ENCODE data around the gene BRI3BP. TPM values are rescaled to one million over a fixed set of nuclear protein-coding genes. Genes with fewer than 3 reads are reported as not detected.

Gene BRI3BP
- polyA plus RNA-seq, 2 donors, result 3.2 to 5.3 TPM

- Histone ChIP-seq H3K4me1 (ENCODE audit: control insufficient read depth in 2 of 2, insufficient read depth in 2 of 2, low read length in 1 of 2) (no peaks in the 10 kb centered on the region), H3K9me3 (ENCODE audit: control insufficient read depth in 2 of 2, insufficient read depth in 1 of 2, low read depth in 1 of 2, low read length in 1 of 2) (no peaks in the 10 kb centered on the region), H3K36me3 (ENCODE audit: control insufficient read depth in 2 of 2, insufficient read depth in 2 of 2, low read length in 1 of 2) (peaks cover 0 to 35% of the 10 kb centered on the region in 2 donors), H3K4me3 (ENCODE audit: low read depth in 1 of 2, low read length in 2 of 2) (no peak overlapping the region), H3K27me3 (ENCODE audit: control insufficient read depth in 1 of 2, insufficient read depth in 2 of 2, low read length in 2 of 2) (no peaks in the 10 kb centered on the region), H3K27ac (ENCODE audit: low read depth in 2 of 2, low read length in 1 of 2) (no peak overlapping the region)
- WGBS, 2 donors, result 85 to 95% methylated on average over 5 of the region's 5 CpGs
Measured at GRCh38 chr12:125014526-125014925, 21.1 kb downstream of the BRI3BP start.

GRCh38 chr12:125015680-125016310, 22.4 kb downstream of the BRI3BP start:
- Histone ChIP-seq H3K4me3 (ENCODE audit: low read depth in 1 of 2, low read length in 2 of 2) (no peak overlapping the region), H3K4me1 (ENCODE audit: control insufficient read depth in 2 of 2, insufficient read depth in 2 of 2, low read length in 1 of 2) (no peaks in the 10 kb centered on the region), H3K27me3 (ENCODE audit: control insufficient read depth in 1 of 2, insufficient read depth in 2 of 2, low read length in 2 of 2) (no peaks in the 10 kb centered on the region), H3K36me3 (ENCODE audit: control insufficient read depth in 2 of 2, insufficient read depth in 2 of 2, low read length in 1 of 2) (peaks cover 0 to 35% of the 10 kb centered on the region in 2 donors), H3K9me3 (ENCODE audit: control insufficient read depth in 2 of 2, insufficient read depth in 1 of 2, low read depth in 1 of 2, low read length in 1 of 2) (no peaks in the 10 kb centered on the region), H3K27ac (ENCODE audit: low read depth in 2 of 2, low read length in 1 of 2) (no peak overlapping the region)
- 91 to 94% methylated on average over 24 of the region's 24 CpGs for WGBS, 2 donors

GRCh38 chr12:125017801-125018200, 24.4 kb downstream of the BRI3BP start:
- Histone ChIP-seq H3K36me3 (ENCODE audit: control insufficient read depth in 2 of 2, insufficient read depth in 2 of 2, low read length in 1 of 2) (peaks cover 0 to 35% of the 10 kb centered on the region in 2 donors), H3K27ac (ENCODE audit: low read depth in 2 of 2, low read length in 1 of 2) (no peak overlapping the region), H3K27me3 (ENCODE audit: control insufficient read depth in 1 of 2, insufficient read depth in 2 of 2, low read length in 2 of 2) (no peaks in the 10 kb centered on the region), H3K9me3 (ENCODE audit: control insufficient read depth in 2 of 2, insufficient read depth in 1 of 2, low read depth in 1 of 2, low read length in 1 of 2) (no peaks in the 10 kb centered on the region), H3K4me1 (ENCODE audit: control insufficient read depth in 2 of 2, insufficient read depth in 2 of 2, low read length in 1 of 2) (no peaks in the 10 kb centered on the region), H3K4me3 (ENCODE audit: low read depth in 1 of 2, low read length in 2 of 2) (no peak overlapping the region)
- 91 to 93% methylated on average over 9 of the region's 9 CpGs for WGBS, 2 donors

- Histone ChIP-seq H3K4me1 (ENCODE audit: control insufficient read depth in 2 of 2, insufficient read depth in 2 of 2, low read length in 1 of 2) (no peaks in the 10 kb centered on the region), H3K9me3 (ENCODE audit: control insufficient read depth in 2 of 2, insufficient read depth in 1 of 2, low read depth in 1 of 2, low read length in 1 of 2) (no peaks in the 10 kb centered on the region), H3K27ac (ENCODE audit: low read depth in 2 of 2, low read length in 1 of 2) (no peak overlapping the region), H3K27me3 (ENCODE audit: control insufficient read depth in 1 of 2, insufficient read depth in 2 of 2, low read length in 2 of 2) (no peaks in the 10 kb centered on the region), H3K36me3 (ENCODE audit: control insufficient read depth in 2 of 2, insufficient read depth in 2 of 2, low read length in 1 of 2) (peaks cover 0 to 31% of the 10 kb centered on the region in 2 donors), H3K4me3 (ENCODE audit: low read depth in 1 of 2, low read length in 2 of 2) (no peak overlapping the region)
- 96 to 98% methylated on average over 11 of the region's 11 CpGs for WGBS, 2 donors
Measured at GRCh38 chr12:125018356-125018755, 24.9 kb downstream of the BRI3BP start.

- no peak overlapping the region for H3K27ac ChIP-seq (ENCODE audit: low read depth in 2 of 2, low read length in 1 of 2)
- 97 to 98% methylated on average over 9 of the region's 9 CpGs for WGBS, 2 donors
- no peaks in the 10 kb centered on the region for H3K27me3 ChIP-seq (ENCODE audit: control insufficient read depth in 1 of 2, insufficient read depth in 2 of 2, low read length in 2 of 2)
- H3K4me1 ChIP-seq (ENCODE audit: control insufficient read depth in 2 of 2, insufficient read depth in 2 of 2, low read length in 1 of 2), result no peaks in the 10 kb centered on the region
- no peaks in the 10 kb centered on the region for H3K9me3 ChIP-seq (ENCODE audit: control insufficient read depth in 2 of 2, insufficient read depth in 1 of 2, low read depth in 1 of 2, low read length in 1 of 2)
- peaks cover 0 to 13% of the 10 kb centered on the region in 2 donors for H3K36me3 ChIP-seq (ENCODE audit: control insufficient read depth in 2 of 2, insufficient read depth in 2 of 2, low read length in 1 of 2)
- no peak overlapping the region for H3K4me3 ChIP-seq (ENCODE audit: low read depth in 1 of 2, low read length in 2 of 2)
Measured at GRCh38 chr12:125021096-125021495, 27.7 kb downstream of the BRI3BP start.

- H3K36me3 ChIP-seq (ENCODE audit: control insufficient read depth in 2 of 2, insufficient read depth in 2 of 2, low read length in 1 of 2), result peaks cover 0 to 13% of the 10 kb centered on the region in 2 donors
- WGBS, 2 donors, result 85 to 90% methylated on average over 5 of the region's 5 CpGs
Measured at GRCh38 chr12:125021771-125022170, 28.3 kb downstream of the BRI3BP start.

GRCh38 chr12:125023065-125023464, 29.6 kb downstream of the BRI3BP start:
- no peaks in the 10 kb centered on the region for H3K27me3 ChIP-seq (ENCODE audit: control insufficient read depth in 1 of 2, insufficient read depth in 2 of 2, low read length in 2 of 2)
- H3K36me3 ChIP-seq (ENCODE audit: control insufficient read depth in 2 of 2, insufficient read depth in 2 of 2, low read length in 1 of 2), result peaks cover 0 to 7% of the 10 kb centered on the region in 2 donors
- 98 to 99% methylated on average over 2 of the region's 2 CpGs for WGBS, 2 donors
- H3K4me1 ChIP-seq (ENCODE audit: control insufficient read depth in 2 of 2, insufficient read depth in 2 of 2, low read length in 1 of 2), result no peaks in the 10 kb centered on the region
- H3K4me3 ChIP-seq (ENCODE audit: low read depth in 1 of 2, low read length in 2 of 2), result no peak overlapping the region
- H3K27ac ChIP-seq (ENCODE audit: low read depth in 2 of 2, low read length in 1 of 2), result no peak overlapping the region
- no peaks in the 10 kb centered on the region for H3K9me3 ChIP-seq (ENCODE audit: control insufficient read depth in 2 of 2, insufficient read depth in 1 of 2, low read depth in 1 of 2, low read length in 1 of 2)

More at GRCh38 chr12:125021771-125022170, 28.3 kb downstream of the BRI3BP start:
- no peak overlapping the region for H3K4me3 ChIP-seq (ENCODE audit: low read depth in 1 of 2, low read length in 2 of 2)
- H3K4me1 ChIP-seq (ENCODE audit: control insufficient read depth in 2 of 2, insufficient read depth in 2 of 2, low read length in 1 of 2), result no peaks in the 10 kb centered on the region
- H3K27ac ChIP-seq (ENCODE audit: low read depth in 2 of 2, low read length in 1 of 2), result no peak overlapping the region
- no peaks in the 10 kb centered on the region for H3K27me3 ChIP-seq (ENCODE audit: control insufficient read depth in 1 of 2, insufficient read depth in 2 of 2, low read length in 2 of 2)
- H3K9me3 ChIP-seq (ENCODE audit: control insufficient read depth in 2 of 2, insufficient read depth in 1 of 2, low read depth in 1 of 2, low read length in 1 of 2), result no peaks in the 10 kb centered on the region

- peaks cover 0 to 3% of the 10 kb centered on the region in 2 donors for H3K36me3 ChIP-seq (ENCODE audit: control insufficient read depth in 2 of 2, insufficient read depth in 2 of 2, low read length in 1 of 2)
- H3K27ac ChIP-seq (ENCODE audit: low read depth in 2 of 2, low read length in 1 of 2), result no peak overlapping the region
- H3K27me3 ChIP-seq (ENCODE audit: control insufficient read depth in 1 of 2, insufficient read depth in 2 of 2, low read length in 2 of 2), result no peaks in the 10 kb centered on the region
- no peak overlapping the region for H3K4me3 ChIP-seq (ENCODE audit: low read depth in 1 of 2, low read length in 2 of 2)
- no peaks in the 10 kb centered on the region for H3K9me3 ChIP-seq (ENCODE audit: control insufficient read depth in 2 of 2, insufficient read depth in 1 of 2, low read depth in 1 of 2, low read length in 1 of 2)
- H3K4me1 ChIP-seq (ENCODE audit: control insufficient read depth in 2 of 2, insufficient read depth in 2 of 2, low read length in 1 of 2), result no peaks in the 10 kb centered on the region
- 95 to 96% methylated on average over 43 of the region's 43 CpGs for WGBS, 2 donors
Measured at GRCh38 chr12:125024949-125025563, 31.6 kb downstream of the BRI3BP start.

GRCh38 chr12:125025606-125026235, 32.3 kb downstream of the BRI3BP start:
- Histone ChIP-seq H3K27me3 (ENCODE audit: control insufficient read depth in 1 of 2, insufficient read depth in 2 of 2, low read length in 2 of 2) (no peaks in the 10 kb centered on the region), H3K27ac (ENCODE audit: low read depth in 2 of 2, low read length in 1 of 2) (no peak overlapping the region), H3K9me3 (ENCODE audit: control insufficient read depth in 2 of 2, insufficient read depth in 1 of 2, low read depth in 1 of 2, low read length in 1 of 2) (no peaks in the 10 kb centered on the region), H3K36me3 (ENCODE audit: control insufficient read depth in 2 of 2, insufficient read depth in 2 of 2, low read length in 1 of 2) (peaks cover 0 to 3% of the 10 kb centered on the region in 2 donors), H3K4me3 (ENCODE audit: low read depth in 1 of 2, low read length in 2 of 2) (no peak overlapping the region), H3K4me1 (ENCODE audit: control insufficient read depth in 2 of 2, insufficient read depth in 2 of 2, low read length in 1 of 2) (no peaks in the 10 kb centered on the region)
- WGBS, 2 donors, result 89 to 92% methylated on average over 9 of the region's 9 CpGs
